Limb (tissue), 2 donors: Measurements from ENCODE around the gene TLX3.

Experiments used
- DNase-seq, 2 donors: peaks; one replicate each; pipeline ENCODE4 v3.0.0-alpha.2; 2016; ENCODE audit errors: extremely low spot score in 2 of 2

Gene TLX3

DNA sequence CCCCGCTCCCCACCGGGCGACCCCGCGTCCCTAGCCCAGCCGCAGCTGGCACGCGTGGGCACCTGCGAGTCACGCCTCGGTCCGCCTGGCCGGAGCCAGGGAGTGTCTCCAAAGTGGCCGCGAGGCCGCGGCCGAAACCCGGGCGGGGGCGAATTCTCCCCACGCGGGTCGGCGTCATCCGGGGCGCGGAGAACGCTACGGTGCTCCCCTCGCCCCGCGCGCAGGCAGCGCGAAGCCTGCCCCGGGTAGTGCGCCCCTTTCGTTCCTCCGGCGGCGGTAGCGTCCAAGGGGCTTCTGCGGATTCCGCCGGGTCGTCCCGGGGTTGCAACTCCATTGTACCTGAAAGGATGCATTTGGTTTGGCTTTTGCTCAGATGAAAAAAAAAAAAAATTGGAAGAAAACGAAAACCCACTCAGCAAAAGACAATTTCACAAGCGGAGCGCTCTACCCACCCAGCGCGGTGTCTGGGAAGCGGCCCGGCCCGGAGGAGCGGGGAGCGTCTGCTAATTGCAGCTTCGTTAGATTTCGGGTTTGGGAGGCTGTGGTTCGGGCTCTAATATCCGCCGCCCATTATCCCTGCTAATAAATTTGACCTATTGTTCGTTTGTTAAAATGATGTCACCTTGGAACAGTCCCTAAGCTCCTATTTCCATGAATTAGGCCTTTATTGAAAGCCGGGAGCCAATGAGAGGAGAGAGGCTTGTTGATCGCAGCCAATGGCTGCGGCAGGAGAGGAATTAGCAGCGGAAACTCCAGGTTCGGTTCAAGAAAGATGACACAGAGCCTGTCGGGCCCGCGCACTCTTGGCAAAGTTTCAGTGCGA lies at the start of gene TLX3:
Gene TLX3 (plus strand): TSS at position 796 of the 823 bp plus-strand sequence. CDS start 118 bp downstream, outside the sequence.
- peak in 1 of 2 donors; percentile 67 for DNase-seq

GRCh38 chr5:171261361-171261760 lies 47.7 kb upstream of the TLX3 start:
- no peak for DNase-seq

- DNase-seq, result no peak
Observed at GRCh38 chr5:171261904-171262303, 47.1 kb upstream of the TLX3 start.

DNA sequence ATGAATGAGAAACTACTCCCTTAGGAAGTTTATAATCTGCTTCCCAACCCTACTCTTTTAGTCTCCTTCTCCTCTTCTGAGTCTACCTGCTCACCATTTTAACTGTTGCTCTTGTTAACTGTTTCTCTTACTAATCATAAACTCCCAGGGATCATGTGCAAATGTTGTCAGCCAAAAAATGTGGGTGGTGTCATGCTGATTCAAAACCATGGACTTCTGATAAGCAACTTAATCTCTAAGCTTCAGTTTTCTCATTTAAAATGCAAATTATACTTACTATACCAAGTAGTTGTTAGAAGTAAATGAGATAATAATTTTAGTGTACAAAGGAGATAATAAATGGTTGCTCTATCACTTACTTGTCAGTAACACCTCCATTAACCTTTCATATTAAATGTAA lies 45.9 kb upstream of the TLX3 start:
- DNase-seq, result no peak

DNA sequence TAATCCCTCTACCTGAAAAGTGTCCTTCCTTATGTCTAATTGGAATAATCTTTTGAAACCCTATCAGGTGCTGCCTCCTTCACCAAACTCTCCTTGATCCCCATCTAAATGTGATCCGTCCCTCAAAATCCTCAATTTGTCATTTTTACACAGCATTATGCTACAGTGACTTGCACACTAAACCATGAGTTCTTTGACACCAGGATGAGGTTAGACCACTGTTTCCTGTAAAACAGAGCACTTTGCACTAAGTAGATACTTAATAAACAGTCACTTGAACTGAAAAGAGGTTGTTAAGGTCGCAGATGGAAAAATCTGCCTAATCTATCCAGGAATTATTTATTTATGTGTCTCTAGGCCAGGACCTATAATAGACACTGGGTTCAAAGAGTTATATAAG lies 44.2 kb upstream of the TLX3 start:
- DNase-seq, result no peak

DNA sequence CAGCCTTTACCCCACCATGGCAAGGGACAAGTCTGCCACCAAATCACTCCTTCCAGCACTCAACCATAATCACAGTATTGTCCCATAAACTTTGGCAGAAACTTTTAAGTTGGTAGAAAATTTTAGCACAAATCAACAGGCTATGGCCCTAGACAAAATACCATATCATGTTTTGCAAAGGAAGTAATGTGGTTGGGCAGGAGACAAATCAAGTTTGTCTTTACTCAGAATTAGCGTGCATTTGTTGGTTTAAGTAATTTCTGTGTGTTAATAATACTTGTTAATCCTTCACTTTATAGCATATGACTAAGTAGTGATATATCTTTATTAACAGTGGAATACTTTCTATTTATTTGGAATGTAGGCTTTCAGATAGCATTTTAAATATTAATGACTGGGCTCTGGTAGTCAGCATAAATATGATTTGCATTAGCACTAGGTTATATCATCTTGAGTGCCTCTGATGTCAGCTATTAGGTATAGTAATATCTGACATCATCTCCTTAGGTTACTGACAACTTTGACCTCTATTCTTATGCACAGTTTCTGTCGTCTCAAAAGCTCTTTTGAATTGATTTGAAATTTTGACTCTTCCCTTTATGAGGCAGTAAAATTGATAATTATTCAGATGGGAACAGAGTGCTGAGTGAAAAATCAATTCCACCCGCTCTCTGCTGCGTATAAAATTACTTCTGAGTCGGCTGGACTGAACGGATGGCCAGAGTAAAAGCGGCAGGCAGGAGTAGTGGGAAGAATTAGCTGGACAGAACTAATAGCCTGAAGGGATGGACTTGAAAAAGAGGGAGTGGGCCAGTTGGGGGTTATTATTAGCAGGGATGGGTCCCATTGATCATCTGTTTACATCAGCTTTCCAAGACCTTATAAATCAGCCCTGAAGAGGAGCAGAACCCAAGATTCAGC lies 40.1 kb upstream of the TLX3 start:
- DNase-seq, result no peak

DNA sequence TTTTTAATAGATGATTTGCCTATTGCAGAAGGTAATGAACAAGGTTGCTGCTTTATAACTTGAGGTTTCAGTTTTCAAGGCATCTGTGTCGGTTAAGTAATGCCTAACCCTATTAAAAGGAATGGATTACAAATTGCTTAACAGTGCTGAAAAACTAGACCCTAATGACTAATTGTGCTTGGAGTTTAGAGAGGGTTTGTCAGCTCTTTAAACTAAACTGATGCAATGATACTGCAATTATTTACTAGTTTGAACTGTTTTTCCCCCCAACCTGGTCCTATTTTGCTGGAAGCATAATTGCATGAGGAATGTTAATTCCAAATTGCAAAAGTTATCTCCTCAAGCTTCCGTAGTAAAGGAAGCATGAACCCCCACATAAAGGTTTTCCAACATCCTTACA lies 39.3 kb upstream of the TLX3 start:
- DNase-seq, result no peak

DNA sequence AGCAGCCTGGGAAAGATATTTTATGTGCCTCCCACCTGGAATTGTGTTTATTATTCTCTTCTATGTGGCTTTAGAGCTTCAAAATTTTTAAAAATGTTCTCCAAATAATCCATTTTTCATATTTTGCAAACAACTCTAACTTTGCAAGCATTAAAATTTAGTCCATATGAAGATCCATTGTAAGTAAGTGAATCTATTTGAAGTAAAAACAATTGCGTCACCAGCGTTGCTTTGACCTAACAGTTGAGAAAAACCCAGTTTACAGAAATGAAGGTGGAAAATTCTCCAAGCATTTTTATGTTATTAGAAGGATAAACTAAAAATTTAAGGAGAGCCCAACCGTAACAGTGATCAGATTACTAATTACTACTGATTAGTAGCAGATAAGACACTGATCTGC lies 38.9 kb upstream of the TLX3 start:
- DNase-seq, result no peak

- DNase-seq, result no peak
Observed at GRCh38 chr5:171271798-171272197, 37.2 kb upstream of the TLX3 start.

DNA sequence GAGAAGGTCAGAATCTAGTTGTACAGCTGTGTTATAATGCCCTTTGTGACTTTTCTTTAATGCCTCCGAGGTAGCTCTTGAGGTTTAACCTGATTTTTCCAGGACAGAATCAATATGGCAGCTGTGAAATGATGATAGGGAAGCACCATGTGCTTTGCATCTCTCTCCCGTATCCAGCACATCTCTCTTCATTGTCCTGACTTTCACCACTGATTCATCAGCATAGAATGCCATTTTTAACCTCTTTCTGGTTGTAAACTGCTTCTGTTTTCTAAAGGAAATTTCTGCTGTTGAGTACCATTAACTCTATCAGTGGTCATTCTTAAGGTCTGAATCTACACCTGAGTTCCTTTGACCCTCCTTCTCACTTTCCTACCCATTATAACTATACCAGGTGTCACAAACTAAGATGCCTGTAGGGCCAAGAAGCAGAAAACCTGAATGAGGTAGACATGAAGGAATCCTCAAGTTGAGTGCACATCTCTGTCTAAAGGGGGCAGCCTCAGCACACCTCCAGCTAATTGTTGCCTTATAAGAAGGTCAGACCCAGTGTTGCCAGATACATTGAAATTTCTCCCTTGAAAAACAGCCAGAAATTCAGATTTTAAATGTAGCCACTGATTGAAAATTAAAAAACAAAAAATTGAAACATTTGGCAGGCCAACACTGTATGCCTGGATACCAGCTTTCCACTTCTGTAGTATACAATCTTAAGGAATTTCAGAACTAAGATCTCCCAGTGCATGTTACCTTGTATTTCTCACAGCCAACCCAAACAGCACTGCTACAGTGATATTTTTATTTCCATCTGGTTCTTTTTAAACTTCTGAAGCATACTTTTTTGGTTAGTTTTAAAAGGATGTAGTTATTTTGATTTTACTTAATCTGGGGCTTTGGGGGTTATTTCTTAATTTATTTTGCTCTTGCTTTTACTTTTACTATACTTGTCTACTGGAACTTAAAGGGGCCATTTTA lies 35.8 kb upstream of the TLX3 start:
- DNase-seq, result no peak

DNA sequence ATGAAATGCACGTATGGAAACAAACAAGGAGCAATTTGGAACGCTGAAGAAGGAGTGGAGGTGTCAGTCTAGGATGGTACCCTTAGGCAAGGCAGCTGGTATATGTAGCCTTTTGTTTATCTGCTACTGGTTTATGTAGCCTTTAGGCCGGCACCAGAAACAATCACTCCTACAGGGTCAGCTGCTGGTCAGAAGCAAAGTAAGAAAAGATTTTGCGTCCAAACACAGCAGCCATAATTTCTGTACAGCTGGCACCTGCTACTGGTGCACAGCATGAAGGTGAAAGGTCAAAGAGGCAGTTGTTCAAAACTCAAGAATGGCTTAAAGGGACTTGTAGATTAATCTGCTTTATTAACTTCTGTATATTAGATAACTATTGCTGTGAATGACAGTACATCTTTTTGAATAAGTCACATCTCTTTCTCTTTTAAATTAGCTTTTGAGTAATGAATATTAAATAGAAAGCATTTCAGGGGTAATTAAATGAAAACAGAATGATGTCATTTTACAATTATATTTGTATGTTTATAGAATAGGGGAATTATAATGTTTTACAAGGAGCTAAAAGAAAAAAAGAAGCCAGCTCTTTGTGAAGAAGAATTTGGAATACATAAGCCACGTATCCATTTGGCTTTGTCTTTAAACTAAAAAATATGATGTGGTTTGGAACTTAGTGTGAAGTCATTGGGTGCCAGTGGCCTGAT lies 33.1 kb upstream of the TLX3 start:
- peak in 1 of 2 donors; percentile 18 for DNase-seq

DNA sequence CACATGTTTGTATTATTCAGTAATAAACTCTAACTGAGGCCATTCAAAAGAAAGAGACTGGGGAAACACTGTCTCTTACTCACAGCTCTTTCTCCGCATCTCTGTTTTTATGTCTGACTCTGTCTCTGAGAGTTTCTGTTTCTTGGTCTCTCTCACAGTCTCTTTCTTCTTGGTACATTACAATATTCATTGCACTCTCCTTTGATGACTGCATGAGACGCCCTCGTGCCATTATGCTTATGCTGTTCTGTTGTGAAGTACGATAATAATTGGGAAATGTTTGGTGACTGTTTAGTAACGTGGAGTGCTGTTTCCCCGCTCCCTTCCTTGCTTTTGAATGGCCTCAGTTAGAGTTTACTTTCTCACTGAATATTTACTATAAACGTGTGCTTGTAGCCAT lies 25.3 kb upstream of the TLX3 start:
- DNase-seq, result no peak

DNA sequence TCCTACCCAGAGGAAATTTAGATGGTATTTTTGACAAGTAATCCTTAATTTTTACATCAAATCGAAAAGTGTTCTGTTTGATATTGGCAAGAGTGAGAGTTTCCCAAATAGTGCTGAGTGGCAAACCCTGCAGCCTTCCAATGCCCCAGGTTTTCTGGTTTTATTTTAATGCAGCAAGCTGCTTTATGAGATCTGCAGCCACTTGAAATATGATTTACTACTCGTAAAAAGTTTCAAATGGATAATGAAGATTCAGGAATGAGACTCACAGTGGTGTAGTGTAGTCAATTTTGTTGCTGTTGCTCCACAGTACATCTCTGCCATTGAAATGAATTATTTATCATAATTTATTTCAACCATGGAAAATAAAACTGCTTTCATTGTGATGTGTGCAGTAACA lies 23.6 kb upstream of the TLX3 start:
- no peak for DNase-seq

DNA sequence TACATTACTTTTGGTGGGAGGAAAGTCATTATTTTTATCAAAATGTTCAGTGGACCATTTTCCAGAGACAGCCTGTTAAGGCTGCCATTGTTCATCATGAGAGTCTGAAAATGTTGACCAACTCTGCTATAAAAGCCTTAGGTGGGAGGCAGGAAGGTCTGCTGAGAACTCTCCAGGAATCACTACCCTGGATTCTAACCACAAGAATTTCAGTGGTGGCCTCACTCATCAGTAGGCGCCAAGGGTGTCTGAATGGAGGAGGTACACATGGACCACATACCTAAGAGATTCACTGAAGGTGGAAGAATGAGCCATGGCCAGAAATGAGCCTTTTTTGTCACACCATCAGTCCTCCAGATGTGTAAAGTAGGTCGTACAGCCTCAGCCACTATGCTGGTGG lies 21.0 kb upstream of the TLX3 start:
- DNase-seq, result no peak

DNA sequence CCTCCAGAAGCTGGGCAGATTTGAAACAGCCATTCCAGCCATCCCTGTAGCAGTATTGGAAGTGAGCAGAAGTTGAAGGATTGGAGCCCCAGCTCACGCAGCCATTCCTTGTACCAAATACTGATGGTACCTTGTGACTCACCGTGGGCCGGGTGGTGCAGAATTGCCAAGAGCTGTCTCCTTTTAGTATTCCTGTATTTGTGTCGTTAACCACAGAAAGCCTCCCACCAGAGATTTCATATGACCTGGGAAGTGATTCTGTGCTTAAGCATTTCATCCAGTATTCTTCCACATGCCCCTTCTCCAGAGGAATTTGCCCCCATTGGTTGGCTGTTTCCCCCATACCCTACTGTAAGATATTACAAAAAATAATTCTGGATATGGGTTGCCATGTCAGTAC lies 17.7 kb upstream of the TLX3 start:
- no peak for DNase-seq

DNA sequence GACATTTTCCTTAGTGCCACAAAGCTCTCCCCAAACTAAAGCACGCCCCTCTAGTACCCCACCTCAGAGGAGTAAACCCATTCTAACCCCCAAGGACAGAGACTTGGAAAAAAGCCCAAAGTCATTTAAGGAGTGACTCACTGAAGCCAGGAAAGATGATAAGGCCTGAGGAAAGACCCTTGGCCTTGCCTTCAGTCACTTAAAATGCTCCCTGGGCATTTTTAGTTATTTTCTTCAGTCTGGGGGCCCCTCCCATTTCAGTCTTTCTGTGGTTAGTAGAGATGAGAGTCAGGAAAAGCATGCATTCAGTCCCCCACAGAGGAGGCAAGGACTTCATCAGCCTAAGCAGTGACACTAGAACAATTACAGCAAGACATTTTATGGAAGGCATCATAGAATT lies 13.7 kb upstream of the TLX3 start:
- no peak for DNase-seq

GRCh38 chr5:171295801-171296200 lies 13.2 kb upstream of the TLX3 start:
- DNase-seq, result no peak

DNA sequence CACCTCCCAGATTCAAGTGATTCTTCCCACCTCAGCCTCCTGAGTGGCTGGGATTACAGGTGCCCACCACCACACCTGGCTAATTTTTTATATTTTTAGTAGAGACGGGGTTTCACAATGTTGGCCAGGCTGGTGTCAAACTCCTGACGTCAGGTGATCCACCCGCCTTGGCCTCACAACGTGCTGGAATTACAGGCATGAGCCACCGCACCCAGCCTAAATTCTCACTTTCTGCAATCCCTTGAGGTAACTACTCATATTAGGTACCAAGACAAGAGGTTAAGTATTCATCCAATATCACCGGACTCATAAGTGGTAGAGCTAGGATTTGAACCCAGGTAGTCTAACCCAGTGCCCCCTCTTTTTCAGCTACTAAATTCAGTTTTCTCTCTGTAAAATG lies 11.1 kb upstream of the TLX3 start:
- peak in 1 of 2 donors; percentile 10 for DNase-seq

DNA sequence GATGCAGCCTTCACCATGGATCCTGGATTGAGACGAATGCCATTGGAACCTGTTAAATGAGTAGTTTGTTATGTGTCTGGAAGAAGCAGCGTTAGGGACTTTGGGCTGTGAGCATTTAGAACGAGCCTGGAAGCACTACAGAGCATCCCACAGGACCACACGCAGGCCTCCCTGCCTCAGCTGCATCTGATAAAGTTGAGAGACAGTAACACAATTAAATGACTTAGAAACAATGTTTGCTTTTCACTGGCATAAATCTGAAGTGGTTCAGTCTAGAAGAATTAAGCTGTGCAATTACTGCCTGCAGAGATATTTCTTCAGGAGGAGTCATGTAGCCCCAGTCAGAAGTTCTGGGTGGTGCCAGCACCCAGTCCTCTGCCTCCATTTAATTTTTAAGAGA lies 9.8 kb upstream of the TLX3 start:
- peak in 1 of 2 donors; percentile 6 for DNase-seq

DNA sequence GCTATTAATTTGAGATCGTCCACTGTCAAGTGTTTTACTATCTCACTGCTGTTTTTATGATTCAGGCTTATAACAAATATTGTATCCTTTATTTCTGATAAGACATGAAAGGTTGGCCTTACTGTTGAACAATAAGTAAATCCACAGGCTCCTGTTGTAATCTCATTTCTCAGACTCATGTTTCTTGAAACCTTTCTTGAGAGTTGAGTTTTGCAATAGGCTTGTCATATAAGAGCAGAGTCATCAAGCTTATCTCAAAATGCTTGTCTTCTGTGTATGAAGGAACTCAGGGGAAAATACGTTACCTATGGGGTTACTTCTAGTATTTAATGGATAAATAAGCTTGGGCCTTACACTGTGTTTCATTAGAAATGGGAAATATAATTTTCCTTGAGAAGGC lies 9.2 kb upstream of the TLX3 start:
- DNase-seq, result no peak

DNA sequence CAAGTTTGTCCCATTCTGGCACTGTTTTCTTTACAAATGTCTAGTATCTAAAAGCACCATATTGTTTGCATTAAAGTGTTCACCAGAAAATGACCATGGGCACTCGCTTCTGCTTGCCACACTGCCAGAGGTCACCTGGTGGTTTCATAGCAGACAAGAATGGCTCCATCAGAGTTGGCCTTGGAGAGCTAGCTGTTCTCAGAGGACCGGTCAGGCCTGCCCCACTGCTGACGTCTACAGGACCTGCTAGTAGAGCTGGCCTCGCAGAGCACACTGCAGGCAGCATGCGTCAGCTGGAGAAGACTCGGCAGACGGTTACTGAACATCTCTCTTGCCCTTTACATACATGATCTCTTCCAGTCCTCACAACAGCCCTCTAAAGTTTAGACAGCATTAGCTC lies 8.7 kb upstream of the TLX3 start:
- DNase-seq, result peak in 1 of 2 donors; percentile 15
